Measurements from ENCODE around the gene TNFAIP1. TPM values are rescaled to one million over a fixed set of nuclear protein-coding genes. Genes with fewer than 3 reads are reported as not detected.

TNFAIP1 gene
- total and polyA plus RNA-seq, 8 donors = 11.5 to 56.8 (median 25.3) TPM

DNA sequence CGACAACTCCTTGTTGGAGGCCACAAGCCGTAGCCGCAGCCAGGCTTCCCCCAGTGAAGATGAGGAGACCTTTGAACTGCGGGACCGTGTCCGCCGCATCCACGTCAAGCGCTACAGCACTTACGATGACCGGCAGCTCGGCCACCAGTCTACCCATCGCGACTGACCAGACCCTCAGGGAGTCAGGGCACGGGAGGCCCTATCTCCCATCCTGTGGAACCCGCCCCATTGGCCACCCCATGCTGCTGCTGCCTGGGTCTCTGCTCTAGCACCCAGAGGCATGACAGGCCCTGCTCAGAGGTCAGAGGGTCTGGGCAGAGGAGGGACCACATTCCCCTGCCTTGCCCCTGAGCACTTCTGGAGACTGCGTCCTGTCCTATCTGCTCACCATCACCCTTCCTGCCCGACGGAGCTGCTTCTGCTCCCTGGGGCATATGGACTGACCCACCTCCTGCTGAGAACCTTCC is 8.9 kb downstream of the TNFAIP1 start:
- DNase-seq (no peak), ATAC-seq (no peak), FAIRE-seq (no peak)
- 90 to 92% methylated on average over 19 of the region's 19 CpGs for WGBS, 2 donors
- Histone ChIP-seq H3K27me3 (no peaks in the 10 kb centered on the region), H3K36me3 (peaks cover 12 to 62% (median 25%) of the 10 kb centered on the region in 3 donors), H3K4me3 (no peak overlapping the region), H3K9me3 (no peaks in the 10 kb centered on the region), H3K4me1 (peaks cover 30 to 43% (median 32%) of the 10 kb centered on the region in 3 donors), H3K27ac (peak overlapping the region in 2 of 4 donors; percentile 77 to 83)
- intact Hi-C loops (cut with DNase I) = no loop called here
- TF ChIP-seq, protein P1, sequence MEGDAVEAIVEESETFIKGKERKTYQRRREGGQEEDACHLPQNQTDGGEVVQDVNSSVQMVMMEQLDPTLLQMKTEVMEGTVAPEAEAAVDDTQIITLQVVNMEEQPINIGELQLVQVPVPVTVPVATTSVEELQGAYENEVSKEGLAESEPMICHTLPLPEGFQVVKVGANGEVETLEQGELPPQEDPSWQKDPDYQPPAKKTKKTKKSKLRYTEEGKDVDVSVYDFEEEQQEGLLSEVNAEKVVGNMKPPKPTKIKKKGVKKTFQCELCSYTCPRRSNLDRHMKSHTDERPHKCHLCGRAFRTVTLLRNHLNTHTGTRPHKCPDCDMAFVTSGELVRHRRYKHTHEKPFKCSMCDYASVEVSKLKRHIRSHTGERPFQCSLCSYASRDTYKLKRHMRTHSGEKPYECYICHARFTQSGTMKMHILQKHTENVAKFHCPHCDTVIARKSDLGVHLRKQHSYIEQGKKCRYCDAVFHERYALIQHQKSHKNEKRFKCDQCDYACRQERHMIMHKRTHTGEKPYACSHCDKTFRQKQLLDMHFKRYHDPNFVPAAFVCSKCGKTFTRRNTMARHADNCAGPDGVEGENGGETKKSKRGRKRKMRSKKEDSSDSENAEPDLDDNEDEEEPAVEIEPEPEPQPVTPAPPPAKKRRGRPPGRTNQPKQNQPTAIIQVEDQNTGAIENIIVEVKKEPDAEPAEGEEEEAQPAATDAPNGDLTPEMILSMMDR (IDR thresholded peaks at IDR 0.05) = no peak

DNA sequence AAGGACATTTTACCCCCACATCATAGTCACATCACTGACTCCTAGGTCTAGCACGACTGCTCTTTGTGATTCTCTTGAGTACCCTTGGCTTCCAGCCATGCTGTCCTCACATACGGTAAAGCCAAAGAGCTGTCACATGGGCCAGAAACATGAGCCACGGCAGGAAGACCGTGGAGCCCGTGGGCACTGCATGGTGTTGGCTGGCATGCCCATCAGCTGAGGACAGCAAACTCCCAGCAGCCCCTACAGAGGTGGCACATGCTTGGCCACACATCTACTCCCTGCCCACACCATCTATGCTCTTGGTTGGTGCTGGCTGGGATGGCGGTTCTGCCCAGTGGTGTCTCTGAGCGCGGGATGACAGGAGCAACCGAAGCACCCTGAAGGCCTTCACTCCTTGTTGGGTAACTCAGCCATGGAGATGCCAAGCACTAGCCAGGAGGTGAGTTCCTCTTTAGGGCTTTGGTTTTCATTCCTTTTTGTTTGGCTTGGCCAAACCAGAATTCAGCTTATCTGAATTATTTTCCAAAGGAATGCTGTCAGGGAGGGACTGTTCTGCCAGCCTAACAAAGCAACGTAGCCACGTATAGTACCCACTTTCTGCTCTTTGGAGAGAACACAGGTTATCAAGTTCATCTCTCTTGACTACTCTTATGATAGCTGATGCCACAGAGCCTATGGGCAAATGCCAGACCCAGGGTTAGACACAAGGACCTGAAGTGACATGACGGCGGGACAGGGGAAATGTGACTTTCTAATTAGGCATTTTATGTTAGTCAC is 10.0 kb downstream of the TNFAIP1 start:
- intact Hi-C loops (cut with DNase I) = no loop called here
- ATAC-seq = peak; percentile 4 to 42 (median 27)
- no peak for FAIRE-seq
- peak overlapping the region; percentile 63 to 83 (median 74) for H3K27ac ChIP-seq
- no peaks in the 10 kb centered on the region for H3K27me3 ChIP-seq
- H3K4me1 ChIP-seq = peaks cover 30 to 43% (median 32%) of the 10 kb centered on the region in 3 donors
- TF ChIP-seq, protein P1 (IDR thresholded peaks at IDR 0.05) = no peak
- no peaks in the 10 kb centered on the region for H3K9me3 ChIP-seq
- peak in 4 of 6 donors; percentile 43 to 56 (median 51) for DNase-seq
- 18 to 20% methylated on average over 13 of the region's 13 CpGs for WGBS, 2 donors
- peaks cover 12 to 54% (median 31%) of the 10 kb centered on the region in 3 donors for H3K36me3 ChIP-seq
- H3K4me3 ChIP-seq = peak overlapping the region in 1 of 4 donors; percentile 22

DNA sequence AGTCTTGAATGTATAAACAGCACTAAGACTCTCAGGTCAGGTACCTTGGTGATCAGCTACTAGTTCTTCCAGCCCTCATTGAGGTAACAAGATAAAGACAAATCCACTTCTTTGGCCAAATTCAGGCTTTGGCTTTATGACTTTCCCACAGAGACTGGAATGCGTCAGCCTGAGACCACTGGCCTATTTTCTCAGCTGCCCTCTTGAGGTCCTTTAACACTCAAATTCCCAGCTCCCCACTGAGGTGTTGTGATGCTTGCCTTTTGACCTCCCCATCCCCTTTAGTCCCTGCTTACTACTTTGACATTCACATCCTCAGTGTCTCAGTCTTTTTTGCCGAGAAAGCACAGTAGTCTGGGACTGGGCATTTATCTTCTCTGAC is 10.6 kb downstream of the TNFAIP1 start:
- Histone ChIP-seq H3K36me3 (peaks cover 9 to 53% (median 32%) of the 10 kb centered on the region in 3 donors), H3K4me1 (peaks cover 30 to 43% (median 32%) of the 10 kb centered on the region in 3 donors), H3K4me3 (peak overlapping the region in 1 of 4 donors; percentile 22), H3K27me3 (no peaks in the 10 kb centered on the region), H3K9me3 (no peaks in the 10 kb centered on the region), H3K27ac (peak overlapping the region; percentile 63 to 83 (median 74))
- FAIRE-seq = no peak
- ATAC-seq = peak; percentile 1 to 8 (median 3)
- TF ChIP-seq, protein P1 (IDR thresholded peaks at IDR 0.05) = no peak
- no peak for DNase-seq
- 20 to 29% methylated on average over 2 of the region's 2 CpGs for WGBS, 2 donors
- intact Hi-C loops (cut with DNase I) = no loop called here

DNA sequence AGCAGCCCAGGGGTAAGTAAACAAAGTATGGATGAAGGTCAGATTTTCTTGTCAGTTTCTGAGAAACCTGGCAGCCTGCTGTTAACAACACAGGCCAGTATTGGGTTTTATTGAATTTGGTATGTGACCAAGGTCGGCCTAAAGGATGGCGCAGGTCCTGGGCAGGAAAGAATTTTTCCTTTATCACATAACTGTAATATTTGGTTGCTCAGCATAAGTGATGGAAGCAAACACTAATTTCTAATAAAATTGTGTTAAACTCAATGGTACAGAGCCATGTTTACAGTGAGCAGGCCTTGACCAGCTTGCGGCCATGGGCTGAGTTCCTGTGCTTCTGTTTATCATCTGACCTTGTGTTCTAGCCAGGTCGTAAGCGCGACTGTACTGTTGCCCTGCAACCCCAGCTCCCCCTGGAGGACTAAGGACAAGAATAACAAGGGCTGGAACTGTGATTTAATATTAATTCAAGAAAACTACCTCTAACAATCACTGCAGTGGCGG is 11.2 kb downstream of the TNFAIP1 start:
- Histone ChIP-seq H3K27me3 (no peaks in the 10 kb centered on the region), H3K4me3 (no peak overlapping the region), H3K4me1 (peaks cover 30 to 43% (median 32%) of the 10 kb centered on the region in 3 donors), H3K36me3 (peaks cover 5 to 53% (median 27%) of the 10 kb centered on the region in 3 donors), H3K27ac (peak overlapping the region; percentile 63 to 83 (median 74)), H3K9me3 (no peaks in the 10 kb centered on the region)
- no peak for FAIRE-seq
- intact Hi-C loops (cut with DNase I) = no loop called here
- DNase-seq = peak in 4 of 6 donors; percentile 62 to 83 (median 76)
- peak; percentile 75 to 82 (median 81) for ATAC-seq
- 12 to 15% methylated on average over 7 of the region's 7 CpGs for WGBS, 2 donors
- TF ChIP-seq, protein P1 (IDR thresholded peaks at IDR 0.05) = peak in 3 of 4 donors; percentile 17 to 29 (median 24)
